ENCODE measurements around the gene SHANK2.

SHANK2 gene

GRCh38 chr11:71206186-71206585, 46.2 kb downstream of the SHANK2 start:
- no peak for TF ChIP-seq CTCF (IDR thresholded peaks at IDR 0.05; ENCODE audit: low read depth, low read length)
- Histone ChIP-seq H3K9me3 (ENCODE audit: severe bottlenecking) (no peaks in the 10 kb centered on the region), H3K36me3 (no peaks in the 10 kb centered on the region), H3K4me3 (ENCODE audit: low read depth, low read length) (no peak overlapping the region), H3K27ac (no peak overlapping the region), H3K27me3 (ENCODE audit: insufficient read depth, low read depth, severe bottlenecking) (no peaks in the 10 kb centered on the region)
- DNase-seq: no peak

- no peak for DNase-seq
- Histone ChIP-seq H3K36me3 (no peaks in the 10 kb centered on the region), H3K9me3 (ENCODE audit: severe bottlenecking) (no peaks in the 10 kb centered on the region), H3K27ac (no peak overlapping the region), H3K4me3 (ENCODE audit: low read depth, low read length) (no peak overlapping the region), H3K27me3 (ENCODE audit: insufficient read depth, low read depth, severe bottlenecking) (no peaks in the 10 kb centered on the region)
- TF ChIP-seq CTCF (IDR thresholded peaks at IDR 0.05; ENCODE audit: low read depth, low read length): no peak
Measured at GRCh38 chr11:71204748-71205664, 47.4 kb downstream of the SHANK2 start.

- H3K4me3 ChIP-seq (ENCODE audit: low read depth, low read length): no peak overlapping the region
- no peaks in the 10 kb centered on the region for H3K27me3 ChIP-seq (ENCODE audit: insufficient read depth, low read depth, severe bottlenecking)
- no peak overlapping the region for H3K27ac ChIP-seq
- DNase-seq: no peak
- no peaks in the 10 kb centered on the region for H3K9me3 ChIP-seq (ENCODE audit: severe bottlenecking)
- no peaks in the 10 kb centered on the region for H3K36me3 ChIP-seq
- TF ChIP-seq CTCF (IDR thresholded peaks at IDR 0.05; ENCODE audit: low read depth, low read length): no peak
Measured at GRCh38 chr11:71204294-71204693, 48.1 kb downstream of the SHANK2 start.

GRCh38 chr11:71203681-71204080, 48.7 kb downstream of the SHANK2 start:
- no peak overlapping the region for H3K4me3 ChIP-seq (ENCODE audit: low read depth, low read length)
- DNase-seq: no peak
- H3K27ac ChIP-seq: no peak overlapping the region
- H3K9me3 ChIP-seq (ENCODE audit: severe bottlenecking): no peaks in the 10 kb centered on the region
- H3K27me3 ChIP-seq (ENCODE audit: insufficient read depth, low read depth, severe bottlenecking): no peaks in the 10 kb centered on the region
- H3K36me3 ChIP-seq: no peaks in the 10 kb centered on the region
- no peak for TF ChIP-seq CTCF (IDR thresholded peaks at IDR 0.05; ENCODE audit: low read depth, low read length)

- no peak overlapping the region for H3K27ac ChIP-seq
- DNase-seq: no peak
Measured at GRCh38 chr11:71202966-71203365, 49.4 kb downstream of the SHANK2 start.

More at GRCh38 chr11:71202966-71203365, 49.4 kb downstream of the SHANK2 start:
- H3K9me3 ChIP-seq (ENCODE audit: severe bottlenecking): no peaks in the 10 kb centered on the region
- H3K27me3 ChIP-seq (ENCODE audit: insufficient read depth, low read depth, severe bottlenecking): no peaks in the 10 kb centered on the region
- H3K36me3 ChIP-seq: no peaks in the 10 kb centered on the region
- no peak overlapping the region for H3K4me3 ChIP-seq (ENCODE audit: low read depth, low read length)
- no peak for TF ChIP-seq CTCF (IDR thresholded peaks at IDR 0.05; ENCODE audit: low read depth, low read length)
